D721Med (cell line): ENCODE results near the gene POLR2F.

Experiments
- DNase-seq: peaks from one replicate; pipeline ENCODE4 v3.0.0; 2011; ENCODE audit warnings: low spot score; ENCODE audit not compliant: insufficient read length
- FAIRE-seq: peaks from 2 replicates; lab custom pipeline; 2011; peaks lifted over from hg19 to GRCh38; lab: Jason Lieb, UNC
- CTCF ChIP-seq: IDR thresholded peaks from 2 replicates; pipeline ENCODE4 v1.5.1; 2012; ENCODE audit warnings: mild to moderate bottlenecking, control low read depth; ENCODE audit not compliant: insufficient read depth; ENCODE audit errors: missing control alignments

POLR2F gene

GRCh38 chr22:37909766-37910165 lies 43.7 kb upstream of the POLR2F start:
- no peak for DNase-seq
- TF ChIP-seq CTCF, result no peak
- no peak for FAIRE-seq

GRCh38 chr22:37910890-37911672 lies 42.4 kb upstream of the POLR2F start:
- DNase-seq (no peak), FAIRE-seq (no peak)
- TF ChIP-seq CTCF, result no peak

DNA sequence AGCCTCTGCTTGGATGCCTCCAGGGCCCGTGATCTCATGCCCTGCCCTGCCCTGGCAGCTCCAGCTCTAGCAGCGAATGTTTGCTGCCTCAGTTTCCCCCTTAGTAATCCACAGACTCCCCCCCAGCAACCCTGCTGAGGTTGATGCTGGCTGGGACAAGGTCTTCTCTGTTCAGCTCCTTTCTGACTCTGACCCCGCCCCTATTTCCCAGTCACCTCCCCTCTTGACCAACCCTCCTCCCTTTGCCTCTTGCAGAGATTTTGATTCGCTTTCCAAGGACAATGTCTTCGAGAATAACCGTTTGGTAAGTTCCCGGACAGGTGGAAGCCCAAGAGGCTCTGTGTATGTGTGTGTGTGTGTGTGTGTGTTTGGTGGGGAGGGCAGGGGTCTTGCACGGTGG lies 41.8 kb upstream of the POLR2F start:
- FAIRE-seq (no peak), DNase-seq (no peak)
- TF ChIP-seq CTCF, result no peak

DNA sequence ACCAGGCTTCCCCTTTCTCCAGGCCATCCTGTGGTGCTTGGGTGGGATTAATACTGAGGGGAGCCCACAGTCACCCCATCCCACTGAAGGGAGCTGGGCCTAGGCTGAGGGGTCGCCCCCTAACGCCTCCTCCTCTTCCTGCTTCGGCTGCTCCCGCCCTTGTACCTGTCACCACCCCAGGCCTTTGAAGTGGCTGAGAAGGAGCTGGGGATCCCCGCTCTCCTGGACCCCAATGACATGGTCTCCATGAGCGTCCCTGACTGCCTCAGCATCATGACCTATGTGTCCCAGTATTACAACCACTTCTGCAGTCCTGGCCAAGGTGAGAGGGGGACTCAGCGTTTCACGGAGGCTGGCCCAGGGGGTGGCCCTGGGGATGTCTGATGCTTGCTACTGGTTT lies 41.3 kb upstream of the POLR2F start:
- FAIRE-seq, result no peak
- no peak for DNase-seq
- no peak for TF ChIP-seq CTCF

DNA sequence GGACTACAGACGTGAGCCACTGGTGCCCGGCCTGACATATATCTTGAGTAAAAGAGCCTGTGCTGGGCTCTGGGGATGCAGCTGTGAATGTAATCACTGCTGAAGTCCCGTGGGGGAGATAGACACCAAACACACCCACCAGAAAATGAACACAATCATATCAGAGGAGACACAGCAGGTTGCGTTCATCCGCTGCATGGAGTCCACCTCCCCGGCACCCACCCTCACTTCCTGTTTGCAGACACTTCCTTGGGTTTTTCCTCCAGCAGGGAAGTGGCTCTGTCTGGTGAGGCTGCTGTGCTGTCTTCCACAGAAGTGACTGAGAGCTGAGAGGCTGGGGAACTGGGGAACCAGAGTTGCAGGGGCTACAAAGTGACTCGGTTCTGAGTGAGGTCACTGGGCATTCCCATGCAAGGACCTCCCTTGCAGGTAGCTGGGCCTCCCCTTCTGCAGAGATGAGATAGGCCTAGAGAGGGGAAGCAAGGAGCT lies 40.2 kb upstream of the POLR2F start:
- DNase-seq (no peak), FAIRE-seq (no peak)
- TF ChIP-seq CTCF, result no peak

- DNase-seq, result no peak
- no peak for FAIRE-seq
- TF ChIP-seq CTCF, result no peak
Observed at GRCh38 chr22:37916311-37916710, 37.2 kb upstream of the POLR2F start.

- DNase-seq (no peak), FAIRE-seq (no peak)
- no peak for TF ChIP-seq CTCF
Observed at GRCh38 chr22:37917874-37918548, 35.5 kb upstream of the POLR2F start.
